K562 (cell line): ENCODE results near the gene PGGHG. TPM values are rescaled to one million over a fixed set of nuclear protein-coding genes. Genes with fewer than 3 reads are reported as not detected.
"Not testable (repeated sequence)": the region's sequence is repeated elsewhere in the genome, so short reads cannot be mapped to it uniquely, and the experiment has no call there.

ENCODE experiments used
- C11orf30 ChIP-seq: fragments of 450-650 bp; IDR thresholded peaks from 2 replicates; pipeline ENCODE4 v1.6.1; 2016; ENCODE audit warnings: low read depth, mild to moderate bottlenecking
- CBFA2T3 ChIP-seq: fragments of 450-650 bp; IDR thresholded peaks from 2 replicates; pipeline ENCODE4 v1.6.1; 2017
- CREM ChIP-seq: IDR thresholded peaks from 2 replicates; pipeline ENCODE4 v1.6.1; 2014; ENCODE audit warnings: antibody characterized with exemption, low read depth
- EP300 ChIP-seq: IDR thresholded peaks from 2 replicates; pipeline ENCODE4 v1.6.1; 2012; ENCODE audit warnings: low read length, improper control_type of control experiment
- EP400 ChIP-seq: fragments of 450-650 bp; IDR thresholded peaks from 2 replicates; pipeline ENCODE4 v1.6.1; 2017; ENCODE audit warnings: antibody characterized with exemption, mild to moderate bottlenecking, moderate library complexity
- ETV1 ChIP-seq: fragments of 450-650 bp; conservative IDR thresholded peaks from 2 replicates; pipeline ENCODE4 v1.6.1; 2016; ENCODE audit warnings: missing genetic modification characterization, control low read depth, low read depth, missing compliant biosample characterization
- FOXK2 ChIP-seq, 2 experiments: fragments of 450-650 bp; IDR thresholded peaks in 1 of 2; conservative IDR thresholded peaks in 1 of 2; 2 replicates each; pipeline ENCODE4 v1.6.1; 2016; ENCODE audit warnings: low read depth in 2 of 2, mild to moderate bottlenecking in 1 of 2
- GATAD2A ChIP-seq: fragments of 450-650 bp; IDR thresholded peaks from 2 replicates; pipeline ENCODE4 v1.6.1; 2017
- NFIC ChIP-seq: fragments of 450-650 bp; IDR thresholded peaks from 2 replicates; pipeline ENCODE4 v1.6.1; 2017; ENCODE audit warnings: mild to moderate bottlenecking, inconsistent platforms
- NFRKB ChIP-seq: fragments of 450-650 bp; IDR thresholded peaks from 2 replicates; pipeline ENCODE4 v1.6.1; 2016; ENCODE audit warnings: low read depth
- POLR2A ChIP-seq: fragments of 450-650 bp; conservative IDR thresholded peaks from 2 replicates; pipeline ENCODE4 v1.6.1; 2016
- POLR2AphosphoS5 ChIP-seq: IDR thresholded peaks from 2 replicates; pipeline ENCODE4 v1.6.1; 2011; ENCODE audit warnings: mild to moderate bottlenecking, low read depth, low read length, moderate library complexity; ENCODE audit not compliant: control insufficient read depth, insufficient read depth
- POLR2G ChIP-seq: fragments of 200-400 bp; formaldehyde crosslinking; IDR thresholded peaks from 2 replicates; pipeline ENCODE4 v1.6.1; 2017; ENCODE audit warnings: low read depth, mild to moderate bottlenecking, antibody characterized with exemption, low read length, moderate library complexity
- RAD51 ChIP-seq: fragments of 450-650 bp; IDR thresholded peaks from 2 replicates; pipeline ENCODE4 v1.7.1; 2016; ENCODE audit warnings: low read depth, mild to moderate bottlenecking, borderline replicate concordance
- RBFOX2 ChIP-seq: fragments of 200-400 bp; formaldehyde crosslinking; IDR thresholded peaks from 2 replicates; pipeline ENCODE4 v1.6.1; 2017; ENCODE audit warnings: low read depth, mild to moderate bottlenecking, low read length, moderate library complexity
- ZBTB7A ChIP-seq: IDR thresholded peaks from 2 replicates; pipeline ENCODE4 v1.6.1; 2011; ENCODE audit warnings: low read depth, mild to moderate bottlenecking, low read length, moderate library complexity, borderline replicate concordance; ENCODE audit not compliant: control insufficient read depth
- ZKSCAN8 ChIP-seq: fragments of 200-800 bp; sonication (Bioruptor generic); IDR thresholded peaks from 2 replicates; pipeline ENCODE4 v1.6.1; 2016; ENCODE audit warnings: missing genetic modification characterization, missing compliant biosample characterization
- polyA plus RNA-seq, 8 experiments: library from polyadenylated mRNA; depleted of rRNA in 4 of 8; stranded (reverse) in 5 of 8; unstranded in 3 of 8; fragments of >200 nt; fragmentation: Nextera tagmentation in 2 of 8; fragmentation: Illumina TruSeq in 1 of 8; extraction: Ambion mirVana in 2 of 8; extraction: Trizol in 1 of 8; gene quantifications; 2 replicates each; pipeline versions ENCODE4 v1.2.1 to v1.2.3, GENCODE V29; 2011 to 2014; ENCODE audit warnings: inconsistent platforms in 1 of 8, missing spikeins in 1 of 8
- total RNA-seq, 7 experiments: library from RNA; depleted of rRNA in 6 of 7; stranded (reverse); fragments of >200 nt in 6 of 7; fragmentation: Illumina TruSeq in 2 of 7; extraction: Trizol in 2 of 7; gene quantifications; 2 replicates each; pipeline versions ENCODE4 v1.2.1 to v1.2.3, GENCODE V29; 2011 to 2021; ENCODE audit warnings: low replicate concordance in 1 of 7
- TF ChIP-seq, protein P1 (sequence below): sonication (generic); formaldehyde crosslinking; IDR thresholded peaks from 2 replicates; pipeline ENCODE4 v1.5.0; 2020; ENCODE audit warnings: missing genetic modification reagents
- TF ChIP-seq, protein P2 (sequence below): sonication (generic); formaldehyde crosslinking; IDR thresholded peaks from 2 replicates; pipeline ENCODE4 v1.8.0; 2022; ENCODE audit warnings: missing genetic modification reagents, mild to moderate bottlenecking, moderate library complexity, borderline replicate concordance
- TF ChIP-seq, protein P3 (sequence below), 2 experiments: fragments of 250-450 bp in 1 of 2; fragments of 450-650 bp in 1 of 2; sonication (Bioruptor Pico) in 1 of 2; IDR thresholded peaks; 2 replicates each; pipeline versions ENCODE4 v1.6.1 to v1.8.0; 2016 to 2021; ENCODE audit warnings: mild to moderate bottlenecking in 2 of 2, moderate library complexity in 2 of 2, missing compliant biosample characterization in 1 of 2, missing genetic modification characterization in 1 of 2
- TF ChIP-seq, protein P4 (sequence below): fragments of 450-650 bp; IDR thresholded peaks from 2 replicates; pipeline ENCODE4 v1.6.1; 2017; ENCODE audit warnings: antibody characterized with exemption, mild to moderate bottlenecking

Gene PGGHG
- total and polyA plus RNA-seq, 9 of the 15 experiments (the other 6 are each of a cell fraction or from before 2014, with no cell fraction given): 0.38 to 85.1 (median 18.1) TPM

DNA sequence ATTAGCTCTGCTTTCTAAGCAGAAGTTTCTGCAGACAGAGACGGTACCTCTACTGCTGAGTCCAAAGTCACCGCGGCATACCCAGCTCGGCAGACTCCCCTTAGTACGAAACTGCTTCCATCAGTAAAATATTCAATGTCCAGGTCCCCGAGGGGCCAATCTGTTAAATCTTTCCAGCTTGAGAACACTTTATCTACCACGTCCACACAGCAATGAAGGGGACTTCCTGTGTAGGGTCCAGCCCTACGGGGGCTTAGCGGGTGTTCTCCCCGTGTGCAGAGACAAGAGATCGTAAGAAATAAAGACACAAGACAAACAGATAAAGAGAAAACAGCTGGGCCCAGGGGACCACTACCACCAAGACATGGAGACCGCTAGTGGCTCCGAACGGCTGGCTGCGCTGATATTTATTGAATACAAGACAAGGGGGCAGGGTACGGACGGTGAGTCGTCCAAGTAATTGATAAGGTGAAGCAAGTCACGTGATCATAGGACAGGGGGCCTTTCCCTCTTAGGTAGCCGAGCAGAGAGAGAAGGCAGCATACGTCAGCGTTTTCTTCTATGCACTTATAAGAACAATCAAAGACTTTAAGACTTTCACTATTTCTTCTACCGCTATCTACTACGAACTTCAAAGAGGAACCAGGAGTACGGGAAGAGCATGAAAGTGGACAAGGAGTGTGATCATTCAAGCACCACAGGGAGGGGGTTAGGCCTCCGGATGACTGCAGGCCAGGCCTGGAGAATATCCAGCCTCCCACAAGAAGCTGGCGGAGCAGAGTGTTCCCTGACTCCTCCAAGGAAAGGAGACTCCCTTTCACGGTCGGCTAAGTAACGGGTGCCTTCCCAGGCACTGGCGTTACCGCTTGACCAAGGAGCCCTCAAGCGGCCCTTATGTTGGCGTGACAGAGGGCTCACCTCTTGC lies 35.9 kb downstream of the PGGHG start (continued):
- TF ChIP-seq, protein P1, sequence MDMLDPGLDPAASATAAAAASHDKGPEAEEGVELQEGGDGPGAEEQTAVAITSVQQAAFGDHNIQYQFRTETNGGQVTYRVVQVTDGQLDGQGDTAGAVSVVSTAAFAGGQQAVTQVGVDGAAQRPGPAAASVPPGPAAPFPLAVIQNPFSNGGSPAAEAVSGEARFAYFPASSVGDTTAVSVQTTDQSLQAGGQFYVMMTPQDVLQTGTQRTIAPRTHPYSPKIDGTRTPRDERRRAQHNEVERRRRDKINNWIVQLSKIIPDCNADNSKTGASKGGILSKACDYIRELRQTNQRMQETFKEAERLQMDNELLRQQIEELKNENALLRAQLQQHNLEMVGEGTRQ: peak; percentile 82
- peak; percentile 84 for TF ChIP-seq C11orf30
- peak in 1 of 2 experiments; percentile 56; a peak in 2 of 4 replicates for TF ChIP-seq FOXK2 (conservative IDR thresholded peaks at IDR 0.05 in 1 of 2, IDR thresholded peaks at IDR 0.05 in 1 of 2; ENCODE audit: low read depth in 2 of 2)
- TF ChIP-seq ZBTB7A: peak; percentile 81
- 0 out of 2 replicates have a peak, but pooled peaks have one; percentile 60 for TF ChIP-seq ZKSCAN8 (CRISPR knock-in tag)
- TF ChIP-seq EP400: peak; percentile 25
- peak; percentile 77 for TF ChIP-seq CBFA2T3
- TF ChIP-seq POLR2G: 0 out of 2 replicates have a peak, but pooled peaks have one; percentile 28
- peak; percentile 99 for TF ChIP-seq RAD51
- TF ChIP-seq CREM: 0 out of 2 replicates have a peak, but pooled peaks have one; percentile 14
- peak; percentile 39; the same call in 1 of the 2 replicates for TF ChIP-seq RBFOX2
- peak; percentile 29; the same call in 1 of the 2 replicates for TF ChIP-seq POLR2AphosphoS5
- peak; percentile 36; the same call in 1 of the 2 replicates for TF ChIP-seq NFIC
- TF ChIP-seq, protein P2, sequence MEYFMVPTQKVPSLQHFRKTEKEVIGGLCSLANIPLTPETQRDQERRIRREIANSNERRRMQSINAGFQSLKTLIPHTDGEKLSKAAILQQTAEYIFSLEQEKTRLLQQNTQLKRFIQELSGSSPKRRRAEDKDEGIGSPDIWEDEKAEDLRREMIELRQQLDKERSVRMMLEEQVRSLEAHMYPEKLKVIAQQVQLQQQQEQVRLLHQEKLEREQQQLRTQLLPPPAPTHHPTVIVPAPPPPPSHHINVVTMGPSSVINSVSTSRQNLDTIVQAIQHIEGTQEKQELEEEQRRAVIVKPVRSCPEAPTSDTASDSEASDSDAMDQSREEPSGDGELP (CRISPR knock-in tag): peak; percentile 84
- TF ChIP-seq, protein P3, sequence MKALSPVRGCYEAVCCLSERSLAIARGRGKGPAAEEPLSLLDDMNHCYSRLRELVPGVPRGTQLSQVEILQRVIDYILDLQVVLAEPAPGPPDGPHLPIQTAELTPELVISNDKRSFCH (CRISPR knock-in tag; IDR thresholded peaks at IDR 0.05): not testable (repeated sequence)
- TF ChIP-seq, protein P3 (tag; IDR thresholded peaks at IDR 0.05): peak; percentile 37; the same call in 1 of the 2 replicates
- TF ChIP-seq POLR2A: peak; percentile 68
- TF ChIP-seq EP300: peak; percentile 14; the same call in 1 of the 2 replicates
- TF ChIP-seq, protein P4, sequence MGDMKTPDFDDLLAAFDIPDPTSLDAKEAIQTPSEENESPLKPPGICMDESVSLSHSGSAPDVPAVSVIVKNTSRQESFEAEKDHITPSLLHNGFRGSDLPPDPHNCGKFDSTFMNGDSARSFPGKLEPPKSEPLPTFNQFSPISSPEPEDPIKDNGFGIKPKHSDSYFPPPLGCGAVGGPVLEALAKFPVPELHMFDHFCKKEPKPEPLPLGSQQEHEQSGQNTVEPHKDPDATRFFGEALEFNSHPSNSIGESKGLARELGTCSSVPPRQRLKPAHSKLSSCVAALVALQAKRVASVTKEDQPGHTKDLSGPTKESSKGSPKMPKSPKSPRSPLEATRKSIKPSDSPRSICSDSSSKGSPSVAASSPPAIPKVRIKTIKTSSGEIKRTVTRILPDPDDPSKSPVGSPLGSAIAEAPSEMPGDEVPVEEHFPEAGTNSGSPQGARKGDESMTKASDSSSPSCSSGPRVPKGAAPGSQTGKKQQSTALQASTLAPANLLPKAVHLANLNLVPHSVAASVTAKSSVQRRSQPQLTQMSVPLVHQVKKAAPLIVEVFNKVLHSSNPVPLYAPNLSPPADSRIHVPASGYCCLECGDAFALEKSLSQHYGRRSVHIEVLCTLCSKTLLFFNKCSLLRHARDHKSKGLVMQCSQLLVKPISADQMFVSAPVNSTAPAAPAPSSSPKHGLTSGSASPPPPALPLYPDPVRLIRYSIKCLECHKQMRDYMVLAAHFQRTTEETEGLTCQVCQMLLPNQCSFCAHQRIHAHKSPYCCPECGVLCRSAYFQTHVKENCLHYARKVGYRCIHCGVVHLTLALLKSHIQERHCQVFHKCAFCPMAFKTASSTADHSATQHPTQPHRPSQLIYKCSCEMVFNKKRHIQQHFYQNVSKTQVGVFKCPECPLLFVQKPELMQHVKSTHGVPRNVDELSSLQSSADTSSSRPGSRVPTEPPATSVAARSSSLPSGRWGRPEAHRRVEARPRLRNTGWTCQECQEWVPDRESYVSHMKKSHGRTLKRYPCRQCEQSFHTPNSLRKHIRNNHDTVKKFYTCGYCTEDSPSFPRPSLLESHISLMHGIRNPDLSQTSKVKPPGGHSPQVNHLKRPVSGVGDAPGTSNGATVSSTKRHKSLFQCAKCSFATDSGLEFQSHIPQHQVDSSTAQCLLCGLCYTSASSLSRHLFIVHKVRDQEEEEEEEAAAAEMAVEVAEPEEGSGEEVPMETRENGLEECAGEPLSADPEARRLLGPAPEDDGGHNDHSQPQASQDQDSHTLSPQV: peak; percentile 90
- peak; percentile 60; the same call in 1 of the 2 replicates for TF ChIP-seq GATAD2A
- 0 out of 2 replicates have a peak, but pooled peaks have one; percentile 14 for TF ChIP-seq ETV1 (tag)
- TF ChIP-seq NFRKB: 0 out of 2 replicates have a peak, but pooled peaks have one; percentile 59
